NCI-H1436 (cell line): ENCODE data around the gene HNRNPH3.
"Not testable (repeated sequence)": the region's sequence is repeated elsewhere in the genome, so short reads cannot be mapped to it uniquely, and the experiment has no call there.

ENCODE experiments used
- DNase-seq: peaks from one replicate; lab custom pipeline; 2025; lab: John Stamatoyannopoulos, UW

Gene HNRNPH3

DNA sequence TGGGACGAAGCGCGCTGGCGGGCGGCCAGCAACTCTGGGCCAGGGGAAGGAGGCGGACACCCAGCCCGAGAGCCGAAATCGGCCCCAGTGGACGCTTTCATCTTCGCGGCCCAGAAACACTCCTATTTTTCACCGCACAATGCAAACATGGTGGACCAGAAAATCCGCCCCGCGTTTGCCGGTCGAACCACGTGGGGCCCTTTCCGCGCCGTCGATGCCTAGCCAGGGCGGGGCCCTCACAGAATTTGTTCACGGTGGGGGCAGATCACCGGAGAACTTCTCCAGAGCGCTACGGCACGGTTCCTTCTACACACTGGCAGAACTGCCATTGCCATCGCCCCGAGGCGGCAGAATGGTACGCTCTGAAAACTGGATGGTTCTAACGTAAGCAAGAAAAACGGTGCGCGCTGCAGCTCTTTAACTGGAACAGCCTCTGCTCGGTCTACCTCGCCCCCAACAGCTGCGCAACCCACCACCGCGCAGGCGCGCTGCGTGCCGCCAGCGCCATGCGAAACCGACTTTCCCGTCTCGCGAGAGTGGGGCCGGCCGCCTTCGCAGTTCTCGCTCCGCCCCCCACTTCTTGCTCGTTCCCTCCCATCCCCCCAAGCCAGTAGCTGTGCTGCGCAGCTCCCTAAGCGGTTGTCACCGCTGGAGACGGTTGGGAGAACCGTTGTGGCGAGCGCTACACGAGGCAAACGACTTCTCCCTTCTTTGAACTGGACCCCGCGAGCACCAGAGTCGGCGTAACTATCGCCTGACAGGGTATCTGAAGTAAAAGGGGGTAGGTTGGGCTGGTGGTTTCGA, at the start of gene HNRNPH3:
HNRNPH3 (plus strand) TSS at position 610 of the 804 bp plus-strand sequence. CDS start 5,158 bp downstream, outside the sequence.
- peak; percentile 98 for DNase-seq

- DNase-seq = no peak
These were observed 47.5 kb upstream of the HNRNPH3 start for GRCh38 chr10:68284062-68285001.

DNA sequence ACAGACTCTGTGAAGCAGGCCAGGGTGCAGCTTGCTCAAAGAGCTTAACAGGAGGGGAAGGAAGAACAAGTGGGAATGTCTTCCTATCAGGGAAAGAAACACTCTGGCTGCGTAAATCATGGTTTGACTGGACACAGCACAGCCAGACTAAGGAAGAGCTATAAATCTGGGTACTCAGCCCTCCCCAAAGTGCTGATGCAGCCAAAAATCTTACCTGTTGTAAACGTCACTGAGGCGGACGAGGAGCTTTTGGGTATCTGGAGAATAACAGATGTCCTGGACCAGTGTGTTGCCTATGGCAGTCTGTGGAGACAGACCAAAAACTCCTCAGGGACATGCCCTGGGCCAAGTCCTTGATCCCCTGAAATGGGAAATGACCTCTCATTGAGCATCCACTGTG, 43.1 kb upstream of the HNRNPH3 start:
- no peak for DNase-seq

- DNase-seq = no peak
These were observed 41.1 kb upstream of the HNRNPH3 start for GRCh38 chr10:68290736-68291135.

DNA sequence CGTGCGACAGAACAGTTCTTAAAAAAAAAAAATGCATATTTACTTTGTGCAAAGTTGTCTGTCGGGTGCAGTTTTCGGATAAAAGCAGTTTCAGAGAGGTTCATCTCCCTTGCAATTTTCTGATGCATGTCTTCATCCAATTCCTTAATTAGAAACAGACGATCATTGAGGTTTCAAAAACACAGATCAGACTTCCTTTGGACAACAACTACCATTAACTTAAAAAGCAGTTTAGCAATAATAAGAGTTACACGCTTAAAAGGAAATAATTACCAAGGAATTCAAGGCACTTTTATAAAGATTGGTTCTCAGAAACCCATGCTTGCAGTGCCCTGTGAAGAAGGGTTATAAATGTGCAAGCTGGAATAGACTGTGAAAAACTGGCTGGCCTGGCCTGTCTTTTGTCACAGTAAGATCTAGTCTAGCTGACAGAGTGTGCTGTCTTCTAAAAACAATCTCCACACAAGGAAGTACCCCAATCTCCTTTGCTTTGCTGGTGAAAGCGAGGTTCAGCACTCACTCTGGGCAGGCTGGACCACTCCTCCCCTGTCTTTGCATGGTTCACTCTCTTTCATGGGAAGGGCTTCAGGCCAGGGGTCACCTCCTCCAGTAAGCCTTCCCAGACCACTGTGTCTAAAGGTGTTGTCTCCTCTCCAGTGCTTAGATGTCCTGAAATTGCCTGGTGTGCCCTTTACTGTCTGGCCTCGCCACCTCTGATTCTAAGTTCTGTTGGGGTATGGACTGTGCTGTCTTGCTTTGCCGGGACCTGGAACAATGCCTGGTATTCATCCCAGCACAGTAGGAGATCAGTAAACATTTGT, 34.8 kb upstream of the HNRNPH3 start:
- no peak for DNase-seq

GRCh38 chr10:68301301-68301700, 30.6 kb upstream of the HNRNPH3 start:
- DNase-seq = no peak

- peak; percentile 34 for DNase-seq
These were observed 29.9 kb upstream of the HNRNPH3 start for GRCh38 chr10:68301790-68302502.

- no peak for DNase-seq
These were observed 29.4 kb upstream of the HNRNPH3 start for GRCh38 chr10:68302503-68302823.

DNA sequence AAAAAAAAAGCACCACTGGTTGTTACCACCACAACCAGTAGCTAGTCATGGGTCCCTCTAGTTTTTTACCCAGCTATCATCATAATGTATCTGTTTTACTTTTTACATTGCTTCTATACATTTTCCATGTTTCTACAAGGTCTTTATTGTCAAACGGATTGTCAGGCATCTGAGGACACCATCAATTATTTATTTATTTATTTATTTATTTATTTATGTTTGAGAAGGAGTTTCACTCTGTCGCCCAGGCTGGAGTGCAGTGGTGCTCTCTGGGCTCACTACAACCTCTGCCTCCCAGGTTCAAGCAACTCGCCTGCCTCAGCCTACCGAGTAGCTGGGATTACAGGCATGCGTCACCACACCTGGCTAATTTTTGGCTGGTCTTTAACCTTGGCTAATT, 29.0 kb upstream of the HNRNPH3 start:
- no peak for DNase-seq

DNA sequence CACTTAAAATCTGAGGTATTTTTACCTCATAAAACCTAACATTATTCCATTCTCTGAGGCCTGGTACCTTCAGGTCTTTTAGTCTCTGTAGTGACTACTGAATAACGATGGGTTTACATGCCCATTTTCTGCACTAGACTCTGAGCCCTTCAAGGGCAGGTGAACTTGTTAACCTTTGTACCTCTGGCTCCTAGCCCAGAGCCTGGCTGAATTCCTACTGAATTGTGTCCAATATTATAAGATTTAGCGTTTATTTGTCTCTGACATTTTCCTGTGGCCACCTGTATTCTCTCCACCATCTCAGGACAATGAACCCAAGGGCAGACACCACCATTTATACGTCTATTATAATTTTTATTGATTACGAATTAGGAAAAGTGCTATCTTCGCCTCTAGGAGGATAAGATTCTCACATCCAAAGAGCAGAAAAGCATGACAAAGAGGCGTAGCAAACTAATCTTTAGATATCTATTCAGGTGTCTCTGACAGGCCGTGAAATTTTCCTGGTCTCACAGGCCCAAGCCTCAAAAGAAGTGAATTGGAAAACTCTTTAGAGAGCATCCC, 27.9 kb upstream of the HNRNPH3 start:
- no peak for DNase-seq

DNA sequence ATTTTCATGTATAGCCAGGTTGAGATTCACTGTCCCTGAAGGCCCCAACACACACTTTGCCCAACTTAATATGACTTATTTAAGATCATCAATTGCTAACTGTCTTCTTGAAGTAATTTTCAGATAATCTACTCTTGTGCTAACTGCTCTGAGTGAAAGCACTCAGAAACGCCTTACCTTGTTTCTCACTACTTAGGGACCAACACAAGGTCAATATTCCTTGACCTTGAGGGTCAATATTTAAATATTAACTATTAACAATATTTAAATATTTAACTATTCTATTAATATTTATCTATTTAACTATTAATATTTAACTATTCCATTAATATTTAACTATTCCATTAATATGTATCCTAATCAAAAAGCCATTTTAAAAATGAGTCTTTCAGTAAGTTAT, 26.0 kb upstream of the HNRNPH3 start:
- DNase-seq = no peak

GRCh38 chr10:68310531-68310930, 21.3 kb upstream of the HNRNPH3 start:
- DNase-seq = no peak

GRCh38 chr10:68314930-68315329, 16.9 kb upstream of the HNRNPH3 start:
- not testable (repeated sequence) for DNase-seq

DNA sequence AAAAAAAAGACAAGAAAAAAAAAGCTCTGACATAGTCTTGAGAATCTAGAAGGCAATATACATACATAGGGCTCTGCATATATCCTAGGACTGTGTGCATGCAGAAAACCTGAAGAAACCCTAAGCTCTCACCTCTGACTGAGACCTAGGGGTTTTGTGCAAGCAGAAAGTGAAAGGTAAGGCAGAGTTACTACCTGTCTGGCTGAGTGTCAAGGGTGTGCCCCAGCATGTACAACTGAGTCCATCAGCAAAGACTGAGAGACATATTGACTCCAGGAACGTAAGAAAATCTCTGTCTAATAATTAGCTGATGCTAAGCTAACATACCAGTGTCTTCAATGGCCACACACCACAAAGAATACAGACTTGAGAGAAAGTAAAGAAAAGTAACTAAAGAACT, 16.3 kb upstream of the HNRNPH3 start:
- DNase-seq = no peak

DNA sequence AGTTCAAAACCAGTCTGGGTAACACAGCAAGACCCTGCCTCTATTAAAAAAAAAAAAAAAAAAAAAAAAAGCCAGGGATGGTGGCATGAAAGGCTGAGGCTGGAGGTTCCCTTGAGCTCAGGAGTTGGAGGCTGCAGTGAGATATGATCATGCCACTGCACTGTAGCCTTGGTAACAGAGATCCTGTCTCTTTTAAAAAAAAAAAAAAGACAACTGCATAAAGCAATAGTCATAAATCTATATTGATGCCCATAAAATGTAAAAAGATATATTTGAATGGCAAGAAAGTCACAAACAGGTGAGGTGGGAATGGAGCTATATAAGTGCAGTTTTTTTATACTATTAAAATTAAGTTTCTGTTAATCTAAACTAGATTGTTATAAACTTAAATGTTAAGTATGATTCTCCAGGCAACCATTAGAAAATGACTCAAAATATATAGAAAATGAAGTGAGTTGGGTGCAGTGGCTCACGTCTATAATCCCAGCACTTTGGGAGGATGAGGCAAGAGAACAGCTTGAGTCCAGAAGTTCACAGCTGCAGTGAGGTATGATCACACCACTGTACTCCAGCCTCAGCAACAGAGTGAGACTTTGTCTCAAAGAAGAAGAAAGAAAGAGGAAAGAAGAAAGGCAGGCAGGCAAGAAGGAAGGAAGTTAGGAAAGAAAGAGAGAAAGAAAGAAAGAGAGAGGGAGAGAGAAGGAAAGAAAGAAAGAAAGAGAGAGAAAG, 13.4 kb upstream of the HNRNPH3 start:
- DNase-seq = no peak

- DNase-seq = not testable (repeated sequence)
These were observed 7.5 kb upstream of the HNRNPH3 start for GRCh38 chr10:68324396-68324795.

- DNase-seq = peak; percentile 16
These were observed 3.7 kb upstream of the HNRNPH3 start for GRCh38 chr10:68327889-68328786.

- no peak for DNase-seq
These were observed 2.4 kb upstream of the HNRNPH3 start for GRCh38 chr10:68329506-68329861.

DNA sequence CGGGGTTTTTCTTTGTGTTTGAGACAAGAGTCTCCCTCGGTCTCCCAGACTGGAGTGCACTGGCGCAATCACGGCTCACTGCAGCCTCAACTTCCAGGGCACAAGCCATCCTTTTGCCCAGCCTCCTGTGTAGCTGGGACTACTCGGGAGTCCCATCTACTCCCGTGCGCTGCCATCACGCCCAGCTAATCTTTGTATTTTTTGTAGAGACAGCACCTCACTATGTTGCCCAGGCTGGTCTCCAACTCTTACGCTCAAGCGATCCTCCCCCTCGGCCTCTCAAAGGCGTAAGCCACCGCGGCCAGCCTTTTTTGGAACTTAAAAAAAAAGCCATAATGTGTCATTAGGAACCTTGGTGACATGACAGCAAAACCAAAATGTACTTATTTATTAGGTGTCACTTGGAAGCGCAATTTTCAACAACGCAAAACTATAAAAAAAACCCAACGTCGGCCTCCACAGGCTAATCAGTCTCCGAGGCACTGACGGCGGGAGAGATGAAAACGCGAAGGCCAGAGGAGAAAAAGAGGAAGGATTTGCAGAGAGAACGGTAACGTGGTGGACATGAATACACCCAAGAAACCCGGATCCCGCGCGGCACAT, 911 bp upstream of the HNRNPH3 start:
- DNase-seq = no peak
